ENCODE measurements around the gene RNU6-8. TPM values are rescaled to one million over a fixed set of nuclear protein-coding genes. Genes with fewer than 3 reads are reported as not detected.
A peak's percentile ranks its signal among the peaks of the same experiment; 100 is the strongest.

The RNU6-8 gene
- total RNA-seq, 1 experiment from 2014 or later: not detected

- DNase-seq (ENCODE audit: low read depth): no peak
Measured at GRCh38 chr14:32205554-32205953, 2.5 kb upstream of the RNU6-8 start.

- DNase-seq (ENCODE audit: low read depth): no peak
Measured at GRCh38 chr14:32203928-32204357, 874 bp upstream of the RNU6-8 start.

GRCh38 chr14:32202491-32202997 lies 525 bp downstream of the RNU6-8 start:
- DNase-seq (ENCODE audit: low read depth): peak; percentile 11

- peak; percentile 6 for DNase-seq (ENCODE audit: low read depth)
Measured at GRCh38 chr14:32201816-32202490, 1.1 kb downstream of the RNU6-8 start, which contains the start of gene RNU6-7. Gene RNU6-7, plus strand, starts transcription at chr14:32202045.

GRCh38 chr14:32201193-32201815 lies 1.8 kb downstream of the RNU6-8 start:
- DNase-seq (ENCODE audit: low read depth): peak; percentile 43

- DNase-seq (ENCODE audit: low read depth): no peak
Measured at GRCh38 chr14:32200368-32201192, 2.5 kb downstream of the RNU6-8 start.

- DNase-seq (ENCODE audit: low read depth): no peak
Measured at GRCh38 chr14:32197919-32198318, 5.2 kb downstream of the RNU6-8 start.

- no peak for DNase-seq (ENCODE audit: low read depth)
Measured at GRCh38 chr14:32195636-32196035, 7.4 kb downstream of the RNU6-8 start.

- no peak for DNase-seq (ENCODE audit: low read depth)
Measured at GRCh38 chr14:32193532-32193931, 9.5 kb downstream of the RNU6-8 start.

GRCh38 chr14:32192712-32193373 lies 10.2 kb downstream of the RNU6-8 start:
- DNase-seq (ENCODE audit: low read depth): no peak

- no peak for DNase-seq (ENCODE audit: low read depth)
Measured at GRCh38 chr14:32190673-32191072, 12.4 kb downstream of the RNU6-8 start.

- DNase-seq (ENCODE audit: low read depth): no peak
Measured at GRCh38 chr14:32189811-32190210, 13.3 kb downstream of the RNU6-8 start.

- DNase-seq (ENCODE audit: low read depth): no peak
Measured at GRCh38 chr14:32186248-32186647, 16.8 kb downstream of the RNU6-8 start.

- no peak for DNase-seq (ENCODE audit: low read depth)
Measured at GRCh38 chr14:32185097-32185496, 18.0 kb downstream of the RNU6-8 start.

- DNase-seq (ENCODE audit: low read depth): no peak
Measured at GRCh38 chr14:32183151-32184058, 19.7 kb downstream of the RNU6-8 start.

GRCh38 chr14:32171469-32171868 lies 31.6 kb downstream of the RNU6-8 start:
- DNase-seq (ENCODE audit: low read depth): no peak

- no peak for DNase-seq (ENCODE audit: low read depth)
Measured at GRCh38 chr14:32169191-32169590, 33.9 kb downstream of the RNU6-8 start.

- no peak for DNase-seq (ENCODE audit: low read depth)
Measured at GRCh38 chr14:32167907-32168306, 35.2 kb downstream of the RNU6-8 start.

- no peak for DNase-seq (ENCODE audit: low read depth)
Measured at GRCh38 chr14:32166924-32167323, 36.1 kb downstream of the RNU6-8 start.

GRCh38 chr14:32166029-32166428 lies 37.0 kb downstream of the RNU6-8 start:
- no peak for DNase-seq (ENCODE audit: low read depth)

Measured in RPMI7951 (cell line).